GM18505 (cell line): ENCODE results near the gene CISH.

Experiments
- ATAC-seq: cut with Tn5 transposase; IDR thresholded peaks from one replicate; pipeline ENCODE4 v1.9.1; 2021; ENCODE audit not compliant: unreplicated experiment
- POLR2A ChIP-seq: IDR thresholded peaks from 4 replicates; pipeline ENCODE4 v1.6.1; 2011; ENCODE audit warnings: borderline replicate concordance; ENCODE audit not compliant: insufficient read depth, insufficient read length; ENCODE audit errors: extremely low read depth

CISH gene

GRCh38 chr3:50591196-50591741, 20.3 kb downstream of the CISH start:
- TF ChIP-seq POLR2A: no peak
- no peak for ATAC-seq

DNA sequence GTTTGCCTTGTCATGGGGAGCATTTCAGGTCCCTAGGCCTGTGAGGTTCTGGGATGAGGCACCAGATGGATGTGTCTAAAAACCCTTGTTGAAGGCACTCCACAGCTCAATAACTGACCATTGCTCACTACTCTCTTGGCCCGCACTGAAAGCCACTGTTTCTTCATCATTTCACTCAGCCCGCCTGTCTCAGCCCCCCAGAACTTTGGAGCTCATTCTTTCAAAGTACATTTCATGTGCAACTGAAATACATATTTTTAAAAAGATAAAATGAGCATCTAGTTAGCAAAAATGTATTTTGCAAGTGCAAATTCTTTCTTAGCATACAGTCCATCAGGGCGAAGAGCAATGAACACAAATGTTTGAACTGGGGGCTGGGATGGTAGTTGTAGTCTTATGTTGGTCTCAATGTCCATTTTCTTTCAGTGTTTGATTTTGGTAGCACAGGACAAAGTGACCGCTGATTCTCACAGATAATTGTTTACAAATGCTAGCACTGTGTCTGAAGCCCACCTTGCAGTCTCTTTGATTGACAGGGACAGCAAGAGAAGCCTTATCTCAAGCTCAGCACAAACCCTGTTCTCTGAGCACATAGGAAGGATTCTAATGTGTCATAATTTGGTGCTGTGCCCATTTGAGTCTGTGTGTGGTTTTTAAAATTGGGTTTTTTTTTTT, 22.7 kb downstream of the CISH start:
- ATAC-seq: no peak
- TF ChIP-seq POLR2A: no peak

GRCh38 chr3:50587806-50588758, 23.5 kb downstream of the CISH start:
- peak; percentile 34 for ATAC-seq
- TF ChIP-seq POLR2A: peak; percentile 47

DNA sequence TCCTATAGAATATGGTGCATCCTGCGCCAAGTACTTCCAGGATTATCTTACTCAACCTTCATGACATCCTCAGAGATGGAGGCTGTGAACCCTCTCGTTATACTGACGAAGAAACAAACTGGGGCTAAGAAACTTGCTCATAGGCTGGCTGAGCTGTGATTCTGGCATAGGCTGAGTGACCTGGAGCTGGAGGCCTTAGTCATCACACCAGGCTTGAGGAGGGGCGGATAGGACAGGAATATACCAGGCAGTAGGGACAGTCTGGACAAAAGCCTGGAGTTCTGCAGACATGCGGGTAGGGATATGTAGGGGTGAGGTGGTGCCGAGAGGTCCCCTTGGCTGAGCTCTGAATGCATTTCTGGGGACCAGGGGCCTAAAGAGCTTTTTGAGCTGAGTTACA, 24.2 kb downstream of the CISH start:
- ATAC-seq: no peak
- TF ChIP-seq POLR2A: no peak

DNA sequence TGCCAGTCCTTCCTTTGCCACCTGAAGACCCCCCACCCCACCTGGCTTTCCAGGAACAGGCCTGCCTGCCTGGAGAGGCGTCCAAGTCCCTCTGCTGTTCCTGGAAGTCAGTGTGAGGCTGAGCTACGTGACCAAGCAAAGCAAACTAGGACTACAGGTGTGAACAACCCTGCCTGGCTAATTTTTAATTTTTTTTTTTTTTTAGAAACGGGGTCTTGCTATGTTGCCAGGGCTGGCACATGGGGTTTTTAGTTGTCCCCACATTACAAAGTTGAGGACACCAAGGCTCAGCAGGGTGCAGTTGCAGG, 24.9 kb downstream of the CISH start:
- no peak for ATAC-seq
- no peak for TF ChIP-seq POLR2A

GRCh38 chr3:50585919-50586762, 25.4 kb downstream of the CISH start:
- ATAC-seq: no peak
- no peak for TF ChIP-seq POLR2A

- TF ChIP-seq POLR2A: no peak
- no peak for ATAC-seq
Measured at GRCh38 chr3:50584391-50584790, 27.2 kb downstream of the CISH start.

DNA sequence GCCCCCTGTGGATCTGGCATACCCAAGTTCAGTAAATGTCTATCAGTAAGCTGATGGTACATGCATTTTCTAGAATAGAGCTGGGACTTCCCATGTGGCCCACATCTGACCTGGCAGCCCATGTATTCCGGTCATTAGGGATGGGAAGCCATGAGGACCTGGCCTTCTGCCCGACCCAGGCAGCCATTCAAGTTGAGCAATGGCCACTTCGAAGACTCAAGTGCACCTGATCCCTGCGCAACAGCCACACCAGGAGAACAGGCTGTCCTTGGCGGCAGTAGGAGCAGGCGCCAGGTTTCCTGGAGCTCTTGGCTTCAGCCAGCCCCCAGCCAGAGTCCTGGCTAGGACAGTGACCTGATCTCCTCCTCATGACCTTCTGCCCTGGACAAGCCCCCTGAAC, 27.7 kb downstream of the CISH start:
- TF ChIP-seq POLR2A: no peak
- ATAC-seq: no peak

- no peak for ATAC-seq
Measured at GRCh38 chr3:50582083-50582482, 29.5 kb downstream of the CISH start.

GRCh38 chr3:50581459-50581842, 30.1 kb downstream of the CISH start:
- no peak for ATAC-seq
- no peak for TF ChIP-seq POLR2A

More at GRCh38 chr3:50582083-50582482, 29.5 kb downstream of the CISH start:
- TF ChIP-seq POLR2A: no peak

GRCh38 chr3:50580683-50581458, 30.7 kb downstream of the CISH start:
- no peak for TF ChIP-seq POLR2A
- no peak for ATAC-seq

DNA sequence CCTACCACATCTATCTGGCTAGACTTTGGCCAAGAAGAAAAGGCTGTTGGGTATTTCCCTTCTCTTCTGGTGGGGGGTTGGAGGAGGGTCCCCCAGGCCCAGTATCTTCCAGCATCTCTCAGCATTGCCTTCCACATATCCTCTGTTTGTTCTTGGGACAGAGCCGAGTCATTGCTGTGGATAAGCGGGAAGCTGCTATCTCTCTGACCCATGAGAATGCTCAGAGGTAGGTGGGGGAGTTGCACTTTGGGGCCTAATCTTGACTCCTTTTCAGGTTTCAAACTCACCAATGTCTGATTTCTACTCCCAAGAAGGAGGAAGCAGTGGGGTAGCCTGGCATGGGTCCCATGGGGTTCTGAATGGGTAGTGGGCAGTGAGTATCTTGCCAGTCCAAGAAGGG, 34.2 kb downstream of the CISH start:
- no peak for ATAC-seq
- TF ChIP-seq POLR2A: no peak
